DND-41 (cell line): ENCODE data around the gene NFAM1.

Experiments
- ATAC-seq: fragments of 200-7000 bp; cut with Tn5 transposase; 3 replicates; pipeline ENCODE4 v1.9.1; 2021; ENCODE audit warnings: low read depth; ENCODE audit not compliant: insufficient read depth
- DNase-seq: peaks from one replicate; pipeline ENCODE4 v3.0.0-alpha.2; 2020
- H2AFZ ChIP-seq: 2 replicates; pipeline ENCODE4 v1.6.0; 2012; ENCODE audit warnings: low read depth, low read length
- H3K27ac ChIP-seq: 2 replicates; pipeline ENCODE4 v1.5.1; 2012; ENCODE audit warnings: low read length, inconsistent platforms
- H3K27me3 ChIP-seq: fragments of 200-600 bp; sonication (generic); 2 replicates; pipeline ENCODE4 v1.6.0; 2012; ENCODE audit warnings: low read length, mild to moderate bottlenecking, inconsistent platforms; ENCODE audit not compliant: insufficient read depth, poor library complexity
- H3K36me3 ChIP-seq: 2 replicates; pipeline ENCODE4 v1.5.1; 2012; ENCODE audit warnings: low read length, inconsistent platforms; ENCODE audit not compliant: insufficient read depth
- H3K4me1 ChIP-seq: 2 replicates; pipeline ENCODE4 v1.5.1; 2012; ENCODE audit warnings: mild to moderate bottlenecking, low read length; ENCODE audit not compliant: insufficient read depth
- H3K4me2 ChIP-seq: 2 replicates; pipeline ENCODE4 v1.6.0; 2012; ENCODE audit warnings: mild to moderate bottlenecking, moderate library complexity, low read length, inconsistent platforms; ENCODE audit not compliant: insufficient read depth
- H3K4me3 ChIP-seq, 2 experiments: fragments of 200-600 bp in 1 of 2; shearing (Covaris generic) in 1 of 2; 2 replicates each; pipeline ENCODE4 v1.5.1; 2012 to 2016; ENCODE audit warnings: inconsistent platforms in 2 of 2, low read length in 2 of 2, mild to moderate bottlenecking in 2 of 2, low read depth in 1 of 2, moderate library complexity in 1 of 2
- H3K79me2 ChIP-seq: 2 replicates; pipeline ENCODE4 v1.6.0; 2012; ENCODE audit warnings: low read length, inconsistent platforms; ENCODE audit not compliant: insufficient read depth
- H3K9ac ChIP-seq: 2 replicates; pipeline ENCODE4 v1.6.0; 2012; ENCODE audit warnings: low read depth, mild to moderate bottlenecking, inconsistent platforms, low read length, moderate library complexity
- H3K9me3 ChIP-seq: 2 replicates; pipeline ENCODE4 v1.5.1; 2012; ENCODE audit warnings: low read length, moderate library complexity, mild to moderate bottlenecking, inconsistent platforms; ENCODE audit not compliant: insufficient read depth, severe bottlenecking
- H4K20me1 ChIP-seq: 2 replicates; pipeline ENCODE4 v1.6.0; 2012; ENCODE audit warnings: low read length; ENCODE audit not compliant: insufficient read depth
- CTCF ChIP-seq: IDR thresholded peaks from 2 replicates; pipeline ENCODE4 v1.5.1; 2012; ENCODE audit warnings: borderline replicate concordance, low read length, moderate library complexity, mild to moderate bottlenecking; ENCODE audit not compliant: poor library complexity, severe bottlenecking; ENCODE audit errors: extremely low read depth
- EZH2 ChIP-seq: IDR thresholded peaks from 3 replicates; pipeline ENCODE4 v1.6.1; 2012; ENCODE audit warnings: borderline replicate concordance, low read depth, mild to moderate bottlenecking, moderate library complexity, low read length, inconsistent platforms; ENCODE audit not compliant: severe bottlenecking

The NFAM1 gene

GRCh38 chr22:42388130-42388797 lies 43.9 kb downstream of the NFAM1 start:
- Histone ChIP-seq H2AFZ (no peak overlapping the region), H3K4me3 (no peak overlapping the region), H3K4me1 (no peaks in the 10 kb centered on the region), H3K9ac (no peak overlapping the region), H3K9me3 (no peaks in the 10 kb centered on the region), H4K20me1 (0 out of 2 replicates have a peak, but pooled peaks cover 4% of the 10 kb centered on the region), H3K27ac (no peak overlapping the region), H3K79me2 (no peaks in the 10 kb centered on the region), H3K27me3 (peaks cover 3% of the 10 kb centered on the region), H3K4me2 (no peak overlapping the region), H3K36me3 (no peaks in the 10 kb centered on the region)
- no peak for TF ChIP-seq CTCF
- TF ChIP-seq EZH2: no peak
- DNase-seq (peak; percentile 72), ATAC-seq (peak; percentile 86)

- H3K4me1 ChIP-seq: no peaks in the 10 kb centered on the region
- ATAC-seq: no peak
- no peak overlapping the region for H3K4me3 ChIP-seq
- H3K36me3 ChIP-seq: no peaks in the 10 kb centered on the region
- H2AFZ ChIP-seq: no peak overlapping the region
- TF ChIP-seq EZH2 (no peak), CTCF (no peak)
- no peaks in the 10 kb centered on the region for H3K9me3 ChIP-seq
- no peak overlapping the region for H3K9ac ChIP-seq
- H3K4me2 ChIP-seq: no peak overlapping the region
- DNase-seq: no peak
- 0 out of 2 replicates have a peak, but pooled peaks cover 4% of the 10 kb centered on the region for H4K20me1 ChIP-seq
- H3K27ac ChIP-seq: no peak overlapping the region
- H3K79me2 ChIP-seq: no peaks in the 10 kb centered on the region
- peaks cover 3% of the 10 kb centered on the region for H3K27me3 ChIP-seq
These were observed 44.6 kb downstream of the NFAM1 start for GRCh38 chr22:42387631-42388030.

- Histone ChIP-seq H3K9ac (no peak overlapping the region), H2AFZ (no peak overlapping the region), H3K9me3 (no peaks in the 10 kb centered on the region), H3K79me2 (no peaks in the 10 kb centered on the region), H3K27ac (no peak overlapping the region), H3K4me2 (no peak overlapping the region), H3K4me3 (no peak overlapping the region), H4K20me1 (0 out of 2 replicates have a peak, but pooled peaks cover 4% of the 10 kb centered on the region), H3K4me1 (no peaks in the 10 kb centered on the region), H3K27me3 (no peaks in the 10 kb centered on the region), H3K36me3 (no peaks in the 10 kb centered on the region)
- ATAC-seq: no peak
- TF ChIP-seq EZH2 (no peak), CTCF (no peak)
- no peak for DNase-seq
These were observed 46.5 kb downstream of the NFAM1 start for GRCh38 chr22:42385696-42386095.

GRCh38 chr22:42384506-42384905 lies 47.7 kb downstream of the NFAM1 start:
- no peak for TF ChIP-seq CTCF
- no peak for TF ChIP-seq EZH2
- Histone ChIP-seq H3K27ac (no peak overlapping the region), H3K36me3 (no peaks in the 10 kb centered on the region), H3K9ac (no peak overlapping the region), H4K20me1 (0 out of 2 replicates have a peak, but pooled peaks cover 4% of the 10 kb centered on the region), H3K4me3 (no peak overlapping the region), H3K27me3 (no peaks in the 10 kb centered on the region), H2AFZ (no peak overlapping the region), H3K4me1 (no peaks in the 10 kb centered on the region), H3K4me2 (no peak overlapping the region), H3K79me2 (no peaks in the 10 kb centered on the region), H3K9me3 (no peaks in the 10 kb centered on the region)
- ATAC-seq: no peak
- DNase-seq: no peak
